GM12878 (cell line): Measurements from ENCODE around the gene CMTM4. TPM values are rescaled to one million over a fixed set of nuclear protein-coding genes. Genes with fewer than 3 reads are reported as not detected.

ENCODE experiments used
- ATAC-seq: fragments of 200-7000 bp; cut with Tn5 transposase; 3 replicates; pipeline ENCODE4 v1.9.1; 2020; ENCODE audit warnings: mild to moderate bottlenecking, moderate library complexity
- BruUV-seq: library from RNA; stranded (reverse); fragments of 400-500 nt; replicated peaks from 2 replicates; lab custom pipeline; 2021; lab: Mats Ljungman, UMichigan
- CTCF ChIA-PET: fragments of 300-600 bp; sonication (Branson Sonifier 250); formaldehyde crosslinking; extraction: SDS; loops from one replicate; lab custom pipeline; 2021; ENCODE audit warnings: inconsistent platforms; lab: Yijun Ruan, JAX
- POLR2A ChIA-PET: fragments of 350-600 bp; formaldehyde crosslinking; extraction: SDS; loops from one replicate; lab custom pipeline; 2021; ENCODE audit warnings: inconsistent platforms; lab: Charles Lee
- RAD21 ChIA-PET: fragments of 300-600 bp; sonication (Branson Sonifier 250); formaldehyde crosslinking; loops from one replicate; lab custom pipeline; 2023; ENCODE audit warnings: antibody characterized with exemption; ENCODE audit not compliant: unreplicated experiment; lab: Charles Lee
- SMC1A ChIA-PET: fragments of 300-600 bp; sonication (Branson Sonifier 250); formaldehyde crosslinking; loops from one replicate; lab custom pipeline; 2023; ENCODE audit not compliant: unreplicated experiment, uncharacterized antibody; lab: Charles Lee
- DNase-seq: peaks from one replicate; pipeline ENCODE4 v3.0.0-alpha.2; 2011; ENCODE audit warnings: low read depth, low spot score
- FAIRE-seq: peaks from 3 replicates; lab custom pipeline; 2011; peaks lifted over from hg19 to GRCh38; lab: Jason Lieb, UNC
- H2AFZ ChIP-seq: 2 replicates; pipeline ENCODE4 v1.6.0; 2011; ENCODE audit warnings: low read depth, low read length, control low read depth; ENCODE audit not compliant: control insufficient read depth
- H3K27ac ChIP-seq: 2 replicates; pipeline ENCODE4 v1.5.1; 2011; ENCODE audit warnings: control low read depth; ENCODE audit not compliant: control insufficient read depth, insufficient read depth
- H3K27me3 ChIP-seq, 2 experiments: replicated peaks in 1 of 2; 2 replicates each; pipeline versions ENCODE4 v1.6.0 to v1.6.1; 2011; ENCODE audit warnings: low read length in 1 of 2; ENCODE audit not compliant: control insufficient read depth in 2 of 2, insufficient read depth in 2 of 2
- H3K36me3 ChIP-seq, 2 experiments: 2 replicates each; pipeline ENCODE4 v1.5.1; 2011; ENCODE audit warnings: low read length in 1 of 2; ENCODE audit not compliant: control insufficient read depth in 2 of 2, insufficient read depth in 2 of 2
- H3K4me1 ChIP-seq: 2 replicates; pipeline ENCODE4 v1.6.1; 2011; ENCODE audit warnings: mild to moderate bottlenecking, low read length, moderate library complexity, mixed read lengths; ENCODE audit not compliant: control insufficient read depth, insufficient read depth
- H3K4me2 ChIP-seq: 2 replicates; pipeline ENCODE4 v1.6.0; 2011; ENCODE audit warnings: control low read depth; ENCODE audit not compliant: control insufficient read depth, insufficient read depth
- H3K4me3 ChIP-seq: fragments of 200-600 bp; sonication (generic); 2 replicates; pipeline ENCODE4 v1.5.1; 2016
- H3K79me2 ChIP-seq: 2 replicates; pipeline ENCODE4 v1.6.0; 2011; ENCODE audit warnings: low read length; ENCODE audit not compliant: control insufficient read depth, insufficient read depth
- H3K9ac ChIP-seq: 2 replicates; pipeline ENCODE4 v1.8.0; 2011; ENCODE audit warnings: low read length, control low read depth, mixed read lengths; ENCODE audit not compliant: control insufficient read depth, insufficient read depth
- H3K9me3 ChIP-seq: replicated peaks from 3 replicates; pipeline ENCODE4 v1.5.1; 2011; ENCODE audit warnings: mild to moderate bottlenecking, low read length; ENCODE audit not compliant: control insufficient read depth, insufficient read depth
- H4K20me1 ChIP-seq: 2 replicates; pipeline ENCODE4 v1.6.0; 2011; ENCODE audit not compliant: control insufficient read depth, insufficient read depth
- ASH2L ChIP-seq: fragments of 300-600, 200-600 bp; sonication (generic); IDR thresholded peaks from 2 replicates; pipeline ENCODE4 v1.6.1; 2017; ENCODE audit warnings: low read depth, mild to moderate bottlenecking, borderline replicate concordance
- CEBPB ChIP-seq, 2 experiments: fragments of 150-350 bp in 1 of 2; IDR thresholded peaks; 2 replicates each; pipeline ENCODE4 v1.6.1; 2012 to 2014; ENCODE audit warnings: low read depth in 2 of 2, low read length in 2 of 2, borderline replicate concordance in 1 of 2, inconsistent platforms in 1 of 2
- MEF2B ChIP-seq: fragments of 450-650 bp; IDR thresholded peaks from 2 replicates; pipeline ENCODE4 v1.6.1; 2018; ENCODE audit warnings: mild to moderate bottlenecking, moderate library complexity; ENCODE audit not compliant: partially characterized antibody, poor library complexity, severe bottlenecking
- NFIC ChIP-seq: IDR thresholded peaks from 2 replicates; pipeline ENCODE4 v1.6.1; 2012; ENCODE audit warnings: low read depth, mild to moderate bottlenecking, inconsistent platforms, low read length, moderate library complexity
- NFYA ChIP-seq: IDR thresholded peaks from 2 replicates; pipeline ENCODE4 v1.6.1; 2011; ENCODE audit warnings: low read depth, mild to moderate bottlenecking, low read length, improper control_type of control experiment, borderline replicate concordance
- NFYB ChIP-seq: IDR thresholded peaks from 2 replicates; pipeline ENCODE4 v1.6.1; 2011; ENCODE audit warnings: low read depth, mild to moderate bottlenecking, low read length, improper control_type of control experiment, moderate library complexity; ENCODE audit not compliant: insufficient read depth
- NR2F1 ChIP-seq: fragments of 450-650 bp; conservative IDR thresholded peaks from 2 replicates; pipeline ENCODE4 v1.6.1; 2017; ENCODE audit warnings: mild to moderate bottlenecking
- POU2F2 ChIP-seq: IDR thresholded peaks from 3 replicates; pipeline ENCODE4 v1.6.1; 2011; ENCODE audit warnings: low read depth, mild to moderate bottlenecking, low read length, borderline replicate concordance
- SPI1 ChIP-seq: IDR thresholded peaks from 2 replicates; pipeline ENCODE4 v1.6.1; 2011; ENCODE audit warnings: low read depth, mild to moderate bottlenecking, low read length, moderate library complexity, borderline replicate concordance; ENCODE audit not compliant: insufficient read depth
- TCF12 ChIP-seq: IDR thresholded peaks from 2 replicates; pipeline ENCODE4 v1.6.1; 2011; ENCODE audit warnings: low read depth, mild to moderate bottlenecking, low read length
- WGBS: methylation state at CpG from one replicate; pipeline ENCODE4 v1.1.6; 2016; ENCODE audit warnings: low lambda C conversion rate; ENCODE audit not compliant: insufficient replicate concordance, insufficient coverage; ENCODE audit errors: missing lambda C conversion rate; 5-methylcytosine and 5-hydroxymethylcytosine counted together
- in situ Hi-C: fragments of 300-500 bp; cut with MboI; formaldehyde crosslinking; loops from 9 replicates; pipeline ENCODE4 v1.14.3; 2018; ENCODE audit warnings: mixed read lengths
- intact Hi-C: fragments of 100-400 bp; cut with micrococcal nuclease; formaldehyde crosslinking; loops from one replicate; pipeline ENCODE4 v1.14.2; 2022; ENCODE audit not compliant: unreplicated experiment
- polyA plus RNA-seq, 11 experiments: library from polyadenylated mRNA; depleted of rRNA in 4 of 11; unstranded in 6 of 11; stranded (reverse) in 5 of 11; fragments of >200 nt; fragmentation: Nextera tagmentation in 4 of 11; fragmentation: Illumina TruSeq in 1 of 11; extraction: Ambion mirVana in 4 of 11; extraction: Trizol in 1 of 11; gene quantifications; 1 replicate in 1 of 11; 2 replicates in 10 of 11; pipeline versions ENCODE4 v1.2.1 to v1.2.3, GENCODE V29; 2011 to 2016; ENCODE audit warnings: inconsistent platforms in 2 of 11, missing spikeins in 2 of 11, low read depth in 1 of 11
- total RNA-seq, 4 experiments: library from RNA; depleted of rRNA in 3 of 4; stranded (reverse); fragments of >200 nt in 3 of 4; fragmentation: Illumina TruSeq in 1 of 4; extraction: Trizol in 1 of 4; gene quantifications; 2 replicates each; pipeline versions ENCODE4 v1.2.1 to v1.2.3, GENCODE V29; 2013 to 2021

Gene CMTM4
- total and polyA plus RNA-seq, 10 of the 15 experiments (the other 5 are each of a cell fraction or from before 2014, with no cell fraction given): 0.02 to 0.43 (median 0.15) TPM; not detected in 2

- no peak for TF ChIP-seq NFYA
- TF ChIP-seq NFYB: no peak
- TF ChIP-seq POU2F2: no peak
- no peak for TF ChIP-seq TCF12
- no peak for TF ChIP-seq MEF2B
- no peak for TF ChIP-seq SPI1
- no peak for TF ChIP-seq CEBPB (IDR thresholded peaks at IDR 0.05; ENCODE audit: borderline replicate concordance in 1 of 2, low read depth in 2 of 2, low read length in 2 of 2)
- TF ChIP-seq NFIC: no peak
- no peak for TF ChIP-seq NR2F1
Observed at GRCh38 chr16:66731101-66731500, 34.6 kb upstream of the CMTM4 start (continued).

- Histone ChIP-seq H2AFZ (no peak overlapping the region), H3K4me1 (no peaks in the 10 kb centered on the region), H3K9ac (no peak overlapping the region), H3K4me3 (no peak overlapping the region), H3K79me2 (no peaks in the 10 kb centered on the region), H3K4me2 (no peak overlapping the region), H3K27me3 (no peaks in the 10 kb centered on the region), H3K27ac (no peak overlapping the region), H3K9me3 (no peaks in the 10 kb centered on the region), H4K20me1 (no peaks in the 10 kb centered on the region; the same call in 1 of the 2 replicates), H3K36me3 (peaks cover 24 to 37% of the 10 kb centered on the region in 2 experiments)
- SMC1A ChIA-PET: interaction anchor here (0.6 to 2.8 kb wide), 6 partner anchors 14 to 240 kb away, joined by 3 to 17 read pairs (median 3); partner anchors contain the start of genes DYNC1LI2, NAE1 and PDP2
- no peak for TF ChIP-seq ASH2L
- ATAC-seq: no peak; the same call in 1 of the 3 replicates
- BruUV-seq: no TSS peak
- no peak for DNase-seq
- 83% methylated on average over 4 of the region's 4 CpGs for WGBS
- RAD21 ChIA-PET: interaction anchor here (1.0 to 1.5 kb wide), 3 partner anchors 102 to 144 kb away, joined by 3 to 9 read pairs (median 3); partner anchors contain the start of gene NAE1
- intact Hi-C loops: loop anchor here (1.0 to 5.0 kb wide), 3 partner anchors 138 to 322 kb away; no protein-coding TSS in a partner anchor
- POLR2A ChIA-PET: no interaction called here
- CTCF ChIA-PET: interaction anchor here (0.7 to 5.5 kb wide), 16 partner anchors 9 to 320 kb away, joined by 3 to 76 read pairs (median 4); partner anchors contain the start of genes DYNC1LI2 and NAE1
- in situ Hi-C loops: no loop called here
- FAIRE-seq: no peak
Observed at GRCh38 chr16:66728804-66729203, 32.3 kb upstream of the CMTM4 start.
